Measurements from ENCODE around the gene SSTR5. TPM values are rescaled to one million over a fixed set of nuclear protein-coding genes. Genes with fewer than 3 reads are reported as not detected.

The SSTR5 gene
- total and polyA plus RNA-seq, 12 donors: 0.17 to 14.4 (median 2.5) TPM; not detected in 2

DNA sequence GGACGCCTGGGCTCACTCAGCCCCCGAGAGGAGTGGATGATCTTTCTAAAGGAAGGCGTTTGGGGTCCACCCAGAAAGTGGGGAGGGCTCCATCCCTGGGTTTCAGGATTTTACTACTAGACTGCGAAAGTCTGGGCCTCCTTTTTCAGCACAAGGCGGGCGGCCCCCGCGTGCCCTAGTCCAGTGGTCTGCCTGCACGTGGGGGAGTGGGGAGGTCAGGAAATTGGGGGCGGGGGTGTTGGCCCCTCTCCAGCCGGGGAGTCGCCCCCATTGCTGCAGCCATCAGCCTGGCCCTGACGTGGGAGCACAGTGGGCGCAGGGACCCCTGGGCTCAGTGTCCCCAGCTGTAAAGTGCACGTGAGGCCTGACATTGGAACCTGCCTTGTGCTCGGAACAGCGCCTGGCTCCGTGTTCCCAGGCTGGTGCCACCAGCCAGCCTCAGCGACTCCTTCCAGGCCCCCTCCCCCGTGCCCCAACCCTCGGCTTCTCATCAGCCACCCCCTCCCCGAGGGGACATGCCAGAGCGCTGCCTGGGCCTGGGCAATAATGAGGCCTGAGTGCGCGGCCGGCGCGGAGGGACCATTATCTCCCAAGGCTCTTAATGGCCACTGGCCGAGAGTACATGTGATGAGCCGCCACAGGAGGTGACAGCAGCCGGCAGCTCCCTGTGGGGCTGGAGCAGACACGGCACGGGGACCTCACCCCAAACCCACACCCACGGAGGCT is 25.9 kb downstream of the SSTR5 start:
- Histone ChIP-seq H3K4me3 (no peak overlapping the region), H3K4me1 (replicated peaks in 1 of 2) (peaks cover 0 to 13% of the 10 kb centered on the region in 2 donors), H3K36me3 (replicated peaks in 1 of 2) (no peaks in the 10 kb centered on the region), H3K27me3 (peaks cover 5% of the 10 kb centered on the region), H3K27ac (no peak overlapping the region), H3K9me3 (replicated peaks in 1 of 3) (no peaks in the 10 kb centered on the region)
- TF ChIP-seq, protein P1, sequence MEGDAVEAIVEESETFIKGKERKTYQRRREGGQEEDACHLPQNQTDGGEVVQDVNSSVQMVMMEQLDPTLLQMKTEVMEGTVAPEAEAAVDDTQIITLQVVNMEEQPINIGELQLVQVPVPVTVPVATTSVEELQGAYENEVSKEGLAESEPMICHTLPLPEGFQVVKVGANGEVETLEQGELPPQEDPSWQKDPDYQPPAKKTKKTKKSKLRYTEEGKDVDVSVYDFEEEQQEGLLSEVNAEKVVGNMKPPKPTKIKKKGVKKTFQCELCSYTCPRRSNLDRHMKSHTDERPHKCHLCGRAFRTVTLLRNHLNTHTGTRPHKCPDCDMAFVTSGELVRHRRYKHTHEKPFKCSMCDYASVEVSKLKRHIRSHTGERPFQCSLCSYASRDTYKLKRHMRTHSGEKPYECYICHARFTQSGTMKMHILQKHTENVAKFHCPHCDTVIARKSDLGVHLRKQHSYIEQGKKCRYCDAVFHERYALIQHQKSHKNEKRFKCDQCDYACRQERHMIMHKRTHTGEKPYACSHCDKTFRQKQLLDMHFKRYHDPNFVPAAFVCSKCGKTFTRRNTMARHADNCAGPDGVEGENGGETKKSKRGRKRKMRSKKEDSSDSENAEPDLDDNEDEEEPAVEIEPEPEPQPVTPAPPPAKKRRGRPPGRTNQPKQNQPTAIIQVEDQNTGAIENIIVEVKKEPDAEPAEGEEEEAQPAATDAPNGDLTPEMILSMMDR (IDR thresholded peaks at IDR 0.05): no peak
- TF ChIP-seq POLR2A (IDR thresholded peaks at IDR 0.05): no peak
- intact Hi-C loops (cut with DNase I): loop anchor here in 1 of 2 donors (5.0 kb wide), 1 partner anchor 281 kb away; no protein-coding TSS in a partner anchor
- no peak for DNase-seq
- 52 to 73% (median 58%) methylated on average over 9 to 34 of the region's 34 CpGs for WGBS, 4 donors

DNA sequence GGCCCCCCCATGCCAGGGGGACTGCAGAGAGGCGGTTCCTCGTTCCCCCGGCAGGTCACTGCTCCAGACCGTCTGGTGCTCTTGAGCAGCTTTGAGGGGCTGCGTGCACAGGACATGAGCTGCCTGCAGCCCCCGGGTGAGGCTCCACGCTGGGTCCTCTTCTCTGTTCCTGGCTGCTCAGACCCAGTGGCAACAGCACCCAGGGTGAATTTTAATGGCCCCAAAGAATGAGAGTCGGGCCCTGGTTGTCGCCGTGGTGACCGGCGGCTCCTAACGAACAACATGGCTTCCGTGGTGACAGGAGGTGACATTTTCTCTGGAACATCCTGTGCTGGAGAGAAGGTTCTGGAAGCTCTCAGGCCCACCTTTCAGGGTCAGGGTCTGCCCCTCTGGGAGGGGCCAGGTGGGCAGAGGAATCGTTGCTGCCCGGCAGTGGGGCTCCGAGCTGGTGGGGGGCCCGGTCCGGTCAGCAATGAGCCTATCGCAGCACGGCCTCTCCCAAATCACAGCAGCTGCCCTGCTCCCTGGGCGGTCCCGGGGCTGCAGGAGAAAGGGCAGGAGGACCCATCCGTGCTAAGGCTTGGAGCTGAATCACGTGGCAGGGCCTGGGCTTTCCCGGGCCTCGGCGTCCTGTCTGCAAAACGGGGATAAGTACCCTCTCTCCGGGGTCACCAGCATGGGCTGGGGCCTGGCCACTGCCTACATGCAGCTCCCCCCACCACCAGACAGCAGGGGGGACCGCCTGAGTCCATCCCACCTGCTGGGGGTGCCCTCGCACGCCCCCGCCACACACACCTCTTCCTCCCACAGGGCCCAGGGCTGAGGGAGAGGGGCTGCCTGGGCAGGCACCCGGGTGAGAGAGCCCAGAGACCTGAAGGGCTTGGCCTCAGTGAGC is 26.9 kb downstream of the SSTR5 start:
- Histone ChIP-seq H3K4me1 (replicated peaks in 1 of 2) (peaks cover 0 to 13% of the 10 kb centered on the region in 2 donors), H3K9me3 (replicated peaks in 1 of 3) (no peaks in the 10 kb centered on the region), H3K27ac (no peak overlapping the region), H3K36me3 (replicated peaks in 1 of 2) (no peaks in the 10 kb centered on the region), H3K27me3 (peaks cover 9% of the 10 kb centered on the region), H3K4me3 (no peak overlapping the region)
- WGBS, 4 donors: 55 to 68% (median 67%) methylated on average over 2 to 35 of the region's 35 CpGs
- TF ChIP-seq, protein P1 (IDR thresholded peaks at IDR 0.05): no peak
- no peak for DNase-seq
- intact Hi-C loops (cut with DNase I): loop anchor here in 1 of 2 donors (5.0 kb wide), 1 partner anchor 282 kb away; no protein-coding TSS in a partner anchor

DNA sequence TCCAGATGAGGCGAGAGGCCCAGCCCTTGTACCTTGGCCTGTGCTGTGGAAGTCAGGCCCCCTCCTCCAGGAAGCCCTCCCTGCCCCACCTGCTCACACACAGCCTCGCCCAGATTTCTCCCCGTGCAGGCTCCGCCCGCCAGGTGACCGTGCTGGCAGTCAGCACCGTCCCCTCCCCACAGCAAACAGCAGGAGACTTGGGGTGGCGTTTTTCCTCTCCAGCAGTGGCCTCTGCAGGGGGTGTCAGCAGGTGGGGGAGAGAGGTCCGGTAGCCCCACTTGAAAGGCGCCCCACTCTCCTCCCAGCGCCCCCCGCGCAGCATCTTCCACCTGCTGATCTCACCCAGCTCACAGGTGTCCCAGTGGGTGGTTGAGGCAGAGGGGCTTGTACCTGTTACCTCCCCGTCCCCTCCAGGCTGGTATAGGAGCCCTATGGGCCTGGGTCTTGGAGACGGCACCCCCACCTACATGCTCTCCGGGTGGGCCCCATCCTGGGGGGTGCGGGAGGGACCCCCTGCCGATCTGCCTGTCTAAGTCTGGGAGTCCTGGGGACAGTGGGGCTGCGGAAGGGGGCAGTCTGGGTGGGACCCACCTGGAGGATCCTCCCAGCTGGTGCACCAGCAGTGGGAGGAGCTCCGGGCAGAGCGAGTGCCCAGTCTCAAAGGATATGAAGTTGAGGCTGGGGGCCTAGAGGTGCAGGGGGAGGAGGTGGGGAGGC is 27.7 kb downstream of the SSTR5 start:
- H3K4me1 ChIP-seq (replicated peaks in 1 of 2): peaks cover 0 to 13% of the 10 kb centered on the region in 2 donors
- no peak for TF ChIP-seq POLR2A (IDR thresholded peaks at IDR 0.05)
- TF ChIP-seq, protein P1 (IDR thresholded peaks at IDR 0.05): no peak
- no peaks in the 10 kb centered on the region for H3K9me3 ChIP-seq (replicated peaks in 1 of 3)
- no peaks in the 10 kb centered on the region for H3K36me3 ChIP-seq (replicated peaks in 1 of 2)
- no peak overlapping the region for H3K4me3 ChIP-seq
- intact Hi-C loops (cut with DNase I): no loop called here
- no peak for DNase-seq
- 55 to 77% (median 66%) methylated on average over 7 to 21 of the region's 21 CpGs for WGBS, 4 donors
- H3K27me3 ChIP-seq: peaks cover 9% of the 10 kb centered on the region
- no peak overlapping the region for H3K27ac ChIP-seq

- 65 to 100% (median 67%) methylated on average over 1 to 25 of the region's 25 CpGs for WGBS, 4 donors
- Histone ChIP-seq H3K27ac (no peak overlapping the region), H3K4me1 (replicated peaks in 1 of 2) (peaks cover 0 to 13% of the 10 kb centered on the region in 2 donors), H3K27me3 (peaks cover 12% of the 10 kb centered on the region), H3K36me3 (replicated peaks in 1 of 2) (no peaks in the 10 kb centered on the region), H3K4me3 (no peak overlapping the region), H3K9me3 (replicated peaks in 1 of 3) (no peaks in the 10 kb centered on the region)
- no peak for DNase-seq
- intact Hi-C loops (cut with DNase I): no loop called here
- no peak for TF ChIP-seq POLR2A (IDR thresholded peaks at IDR 0.05)
- TF ChIP-seq, protein P1 (IDR thresholded peaks at IDR 0.05): no peak
Measured at GRCh38 chr16:1101133-1101532, 28.6 kb downstream of the SSTR5 start.
